Inferior parietal cortex (tissue), 1 donor: Measurements from ENCODE around the gene ARHGAP25.

Source experiments
- DNase-seq: peaks from one replicate; pipeline ENCODE4 v3.0.0-alpha.2; 2016; ENCODE audit errors: extremely low spot score

ARHGAP25 gene

DNA sequence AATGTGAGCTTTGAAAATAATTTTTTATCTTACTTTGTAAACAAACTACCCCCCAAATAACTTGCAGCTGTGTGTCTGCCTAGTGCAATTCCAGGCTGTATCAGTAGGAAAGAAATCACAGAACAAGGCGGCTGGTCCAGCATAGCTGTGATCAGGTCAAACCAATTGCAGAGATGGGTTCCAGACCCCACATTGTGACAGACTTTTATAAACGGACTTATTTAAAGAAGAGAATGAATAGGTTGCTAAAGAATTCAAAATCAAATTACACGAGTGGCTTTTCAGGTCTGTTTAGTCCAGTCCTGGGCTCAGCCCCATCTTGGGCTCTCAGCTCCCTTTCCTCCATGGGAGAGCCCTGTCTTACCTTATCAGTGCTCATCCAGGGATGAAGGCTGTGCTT, 125.5 kb downstream of the ARHGAP25 start:
- DNase-seq: no peak

DNA sequence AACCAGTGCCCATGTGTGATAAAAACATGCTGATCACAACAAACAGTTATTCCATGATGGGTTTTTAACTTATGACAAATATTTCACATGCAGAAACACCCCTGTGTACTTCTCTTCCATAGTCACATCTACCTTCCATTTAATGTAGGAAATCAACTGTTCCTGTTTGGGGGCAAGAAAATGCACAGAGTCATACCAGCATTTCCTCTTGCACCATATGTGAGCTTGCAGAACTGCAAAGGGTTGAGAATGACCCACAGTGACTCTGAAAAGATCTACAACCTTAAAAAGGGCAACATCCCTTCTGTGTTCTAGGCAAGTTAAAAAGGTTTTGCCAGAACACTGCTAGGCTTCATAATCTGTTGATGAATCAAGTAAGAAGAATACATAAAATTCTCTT, 126.7 kb downstream of the ARHGAP25 start:
- no peak for DNase-seq

DNA sequence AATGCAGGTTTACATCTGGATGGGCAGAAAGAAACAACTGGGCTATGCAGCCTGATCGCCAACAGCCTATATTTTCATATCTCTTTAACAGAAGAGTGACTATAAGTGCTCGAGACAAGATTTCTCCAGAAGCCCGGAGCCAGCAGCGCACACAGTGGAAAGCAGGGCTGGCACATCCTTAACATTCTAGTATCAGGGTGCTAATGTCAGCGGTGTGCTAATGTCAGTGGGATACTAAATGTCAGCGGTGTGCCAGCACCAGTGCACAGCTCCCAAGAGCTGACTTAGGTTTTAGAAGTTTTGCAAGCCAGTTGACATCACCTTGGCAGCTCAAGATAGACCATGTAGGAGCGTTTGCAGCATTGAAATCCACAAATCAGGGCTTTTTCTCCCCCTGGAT, 128.3 kb downstream of the ARHGAP25 start:
- no peak for DNase-seq

DNA sequence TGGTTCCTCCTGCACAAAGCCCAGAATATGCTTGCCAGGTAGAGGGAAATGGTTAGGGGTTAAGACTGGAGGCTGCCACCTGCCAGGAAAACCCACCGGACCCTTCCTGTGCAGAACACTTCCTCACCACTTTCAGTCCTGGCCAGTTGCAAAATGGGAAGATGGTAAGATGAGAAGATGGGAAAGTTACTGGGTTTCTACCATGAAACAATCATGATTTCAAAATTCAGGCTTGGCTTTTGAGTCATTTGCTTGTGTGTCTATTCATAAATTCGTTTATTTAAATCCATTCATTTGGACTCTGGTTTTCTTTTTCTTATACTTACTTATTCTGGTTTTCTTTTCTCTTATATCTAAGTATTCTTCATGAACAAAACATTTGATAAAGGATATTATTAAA, 129.4 kb downstream of the ARHGAP25 start:
- no peak for DNase-seq

DNA sequence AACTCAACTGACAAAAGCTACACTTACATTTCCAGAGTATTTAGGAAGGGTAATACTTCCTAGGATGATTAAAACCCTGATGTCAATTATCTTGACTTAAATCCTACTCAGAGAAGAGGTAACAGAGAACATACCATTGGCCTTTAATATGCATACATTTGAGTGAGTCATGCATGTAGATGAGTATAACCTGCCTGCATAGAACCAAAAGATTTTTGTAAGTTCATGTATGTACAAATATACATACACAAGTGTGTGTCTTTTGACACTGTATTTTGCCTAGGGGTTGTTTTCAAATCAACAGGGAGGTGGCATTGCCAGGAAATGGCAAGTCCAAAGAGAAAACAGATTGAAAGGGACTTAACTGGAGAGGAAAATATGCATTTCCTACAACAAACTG, 130.5 kb downstream of the ARHGAP25 start:
- DNase-seq: no peak

DNA sequence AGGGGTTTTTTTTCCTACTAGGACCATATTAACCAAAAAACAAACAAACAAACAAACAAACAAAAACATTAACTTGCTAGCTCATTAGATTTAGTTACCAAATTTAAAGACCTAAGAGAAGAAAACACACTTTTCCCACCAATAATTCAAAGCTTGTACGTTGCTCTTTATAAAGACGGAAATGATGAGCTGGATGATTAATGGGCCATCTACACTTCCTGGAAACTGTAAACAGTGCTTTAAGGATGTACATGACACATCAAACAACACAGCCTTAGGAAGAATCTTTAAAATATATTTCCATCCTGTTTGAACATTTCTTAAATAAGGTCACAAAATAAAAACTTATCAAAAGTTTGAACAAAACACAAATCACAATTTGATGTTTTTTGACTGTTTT, 135.6 kb downstream of the ARHGAP25 start:
- DNase-seq: no peak

DNA sequence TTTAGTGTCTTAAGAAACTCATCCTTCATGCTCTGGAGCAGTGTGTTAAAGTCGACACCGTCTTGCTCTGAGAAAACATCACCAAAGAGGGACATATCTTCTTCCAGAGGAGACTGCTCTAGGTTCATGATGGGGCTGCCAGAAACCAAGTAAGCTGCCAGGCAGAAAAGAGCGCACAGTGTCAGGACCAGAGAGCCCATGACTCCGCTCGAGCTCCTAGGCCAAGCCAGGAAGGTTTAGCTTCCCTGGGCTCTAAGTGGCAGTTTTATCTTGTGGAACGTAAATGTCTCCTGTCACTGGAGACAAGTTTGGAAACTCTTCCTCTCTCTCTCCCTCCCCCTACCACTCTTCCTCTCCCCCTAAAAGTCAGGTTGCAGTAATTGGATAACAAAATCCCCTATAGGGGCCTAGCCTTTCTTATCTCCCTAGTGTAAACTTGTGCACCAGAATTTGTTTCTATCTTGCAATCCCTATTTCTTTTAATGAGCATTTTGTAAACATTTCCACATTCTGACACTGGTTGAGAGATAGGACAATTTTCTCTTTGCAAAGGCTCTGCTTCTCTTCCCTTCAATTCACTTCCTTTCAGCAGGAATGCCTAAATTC, 136.7 kb downstream of the ARHGAP25 start, which contains the start of gene BMP10:
BMP10 (minus strand) TSS at position 239 of the 606 bp plus-strand sequence; CDS start at position 200, 39 bp downstream.
- DNase-seq: no peak
